HepG2 (cell line): ENCODE results near the gene ABCA13. TPM values are rescaled to one million over a fixed set of nuclear protein-coding genes. Genes with fewer than 3 reads are reported as not detected.
A peak's percentile ranks its signal among the peaks of the same experiment; 100 is the strongest.

Experiments
- BHLHE40 ChIP-seq: IDR thresholded peaks from 2 replicates; pipeline ENCODE4 v1.6.1; 2011; ENCODE audit warnings: low read length, improper control_type of control experiment
- ERF ChIP-seq: IDR thresholded peaks from 2 replicates; pipeline ENCODE4 v1.6.1; 2018; ENCODE audit warnings: missing biosample characterization, missing genetic modification reagents
- FOXA3 ChIP-seq: IDR thresholded peaks from 2 replicates; pipeline ENCODE4 v1.6.1; 2016; ENCODE audit warnings: missing genetic modification reagents, missing compliant biosample characterization
- GZF1 ChIP-seq: sonication (generic); formaldehyde crosslinking; IDR thresholded peaks from 2 replicates; pipeline ENCODE4 v1.5.1; 2020; ENCODE audit warnings: mild to moderate bottlenecking, missing genetic modification reagents
- IKZF4 ChIP-seq: sonication (generic); formaldehyde crosslinking; IDR thresholded peaks from 2 replicates; pipeline ENCODE4 v1.5.1; 2020; ENCODE audit warnings: borderline replicate concordance, mild to moderate bottlenecking, low read depth, missing genetic modification reagents; ENCODE audit errors: not compliant biosample characterization
- MAFF ChIP-seq: IDR thresholded peaks from 2 replicates; pipeline ENCODE4 v1.6.1; 2011; ENCODE audit warnings: low read depth, low read length, improper control_type of control experiment
- MAFK ChIP-seq, 2 experiments: IDR thresholded peaks in 1 of 2; conservative IDR thresholded peaks in 1 of 2; 2 replicates each; pipeline ENCODE4 v1.6.1; 2011; ENCODE audit warnings: improper control_type of control experiment in 2 of 2, low read length in 2 of 2
- NCOR1 ChIP-seq: fragments of 200-600 bp; sonication (generic); IDR thresholded peaks from 2 replicates; pipeline ENCODE4 v1.7.0; 2017; ENCODE audit warnings: antibody characterized with exemption, low read length, borderline replicate concordance
- ONECUT2 ChIP-seq: sonication (generic); formaldehyde crosslinking; IDR thresholded peaks from 2 replicates; pipeline ENCODE4 v1.4.0; 2020; ENCODE audit warnings: missing genetic modification reagents
- PHF21A ChIP-seq: sonication (generic); formaldehyde crosslinking; IDR thresholded peaks from 2 replicates; pipeline ENCODE4 v1.5.0; 2020; ENCODE audit warnings: mild to moderate bottlenecking, missing genetic modification reagents
- PRMT3 ChIP-seq: sonication (generic); formaldehyde crosslinking; IDR thresholded peaks from 2 replicates; pipeline ENCODE4 v1.8.1; 2022; ENCODE audit warnings: low read depth, mild to moderate bottlenecking, moderate library complexity, missing genetic modification reagents, borderline replicate concordance
- RAD51 ChIP-seq: fragments of 450-650 bp; IDR thresholded peaks from 2 replicates; pipeline ENCODE4 v1.6.1; 2016; ENCODE audit warnings: borderline replicate concordance
- RFXANK ChIP-seq: IDR thresholded peaks from 2 replicates; pipeline ENCODE4 v1.6.1; 2016
- SP1 ChIP-seq, 2 experiments: fragments of 450-650 bp in 1 of 2; sonication (generic) in 1 of 2; formaldehyde crosslinking in 1 of 2; IDR thresholded peaks; 2 replicates each; pipeline versions ENCODE4 v1.4.0 to v1.6.1; 2016 to 2020; ENCODE audit warnings: missing genetic modification reagents in 1 of 2
- SYNCRIP ChIP-seq: fragments of 200-400 bp; formaldehyde crosslinking; IDR thresholded peaks from 2 replicates; pipeline ENCODE4 v1.6.1; 2018; ENCODE audit warnings: mild to moderate bottlenecking, low read depth, low read length; ENCODE audit not compliant: insufficient read depth
- TBL1XR1 ChIP-seq: fragments of 150-350 bp; IDR thresholded peaks from 2 replicates; pipeline ENCODE4 v1.6.1; 2014; ENCODE audit warnings: borderline replicate concordance, low read length; ENCODE audit not compliant: partially characterized antibody
- XBP1 ChIP-seq: sonication (generic); formaldehyde crosslinking; IDR thresholded peaks from 2 replicates; pipeline ENCODE4 v1.5.0; 2020; ENCODE audit warnings: missing genetic modification reagents
- ZNF205 ChIP-seq: IDR thresholded peaks from 2 replicates; pipeline ENCODE4 v1.6.1; 2018; ENCODE audit warnings: missing biosample characterization, missing genetic modification reagents
- ZNF367 ChIP-seq: sonication (generic); formaldehyde crosslinking; IDR thresholded peaks from 2 replicates; pipeline ENCODE4 v1.4.0; 2020; ENCODE audit warnings: missing genetic modification reagents, borderline replicate concordance
- ZNF468 ChIP-seq: sonication (generic); formaldehyde crosslinking; IDR thresholded peaks from 2 replicates; pipeline ENCODE4 v1.8.0; 2022; ENCODE audit warnings: mild to moderate bottlenecking, moderate library complexity, missing genetic modification reagents
- ZNF556 ChIP-seq: sonication (generic); formaldehyde crosslinking; IDR thresholded peaks from 2 replicates; pipeline ENCODE4 v1.4.0; 2020; ENCODE audit warnings: mild to moderate bottlenecking, missing genetic modification reagents, borderline replicate concordance
- ZNF564 ChIP-seq: sonication (generic); formaldehyde crosslinking; IDR thresholded peaks from 2 replicates; pipeline ENCODE4 v1.8.1; 2023; ENCODE audit warnings: mild to moderate bottlenecking, missing genetic modification reagents
- ZNF782 ChIP-seq: sonication (generic); formaldehyde crosslinking; IDR thresholded peaks from 2 replicates; pipeline ENCODE4 v1.4.0; 2020; ENCODE audit warnings: missing genetic modification reagents, mild to moderate bottlenecking, borderline replicate concordance
- ZNF788 ChIP-seq: sonication (generic); formaldehyde crosslinking; IDR thresholded peaks from 2 replicates; pipeline ENCODE4 v1.5.0; 2020; ENCODE audit warnings: mild to moderate bottlenecking, missing genetic modification reagents, borderline replicate concordance
- ZNF850 ChIP-seq: sonication (generic); formaldehyde crosslinking; conservative IDR thresholded peaks from 2 replicates; pipeline ENCODE4 v1.9.0; 2021; ENCODE audit warnings: mild to moderate bottlenecking, missing genetic modification reagents
- polyA plus RNA-seq, 8 experiments: library from polyadenylated mRNA; depleted of rRNA in 3 of 8; stranded (reverse) in 7 of 8; unstranded in 1 of 8; fragments of >200 nt; fragmentation: Illumina TruSeq in 4 of 8; extraction: Trizol in 4 of 8; gene quantifications; 2 replicates each; pipeline versions ENCODE4 v1.2.1 to v1.2.3, GENCODE V29; 2011 to 2016; ENCODE audit warnings: low read depth in 4 of 8, missing spikeins in 1 of 8, mixed read lengths in 1 of 8; ENCODE audit not compliant: insufficient read depth in 1 of 8
- total RNA-seq, 5 experiments: library from RNA; depleted of rRNA; stranded (reverse); fragments of >200 nt; fragmentation: Illumina TruSeq; extraction: Trizol; gene quantifications; 2 replicates each; pipeline ENCODE4 v1.2.3, GENCODE V29; 2016; ENCODE audit warnings: low read depth in 1 of 5
- TF ChIP-seq, protein P1 (sequence below): sonication (generic); formaldehyde crosslinking; IDR thresholded peaks from 2 replicates; pipeline ENCODE4; 2020; ENCODE audit warnings: missing genetic modification reagents, mild to moderate bottlenecking, borderline replicate concordance
- TF ChIP-seq, protein P2 (sequence below): sonication (generic); formaldehyde crosslinking; IDR thresholded peaks from 2 replicates; pipeline ENCODE4 v1.8.1; 2023; ENCODE audit warnings: missing genetic modification reagents, inconsistent platforms, borderline replicate concordance

ABCA13 gene
- total and polyA plus RNA-seq, 2 of the 13 experiments (the other 11 are each of a cell fraction or from before 2014, with no cell fraction given): 0.03 TPM; not detected in 1

DNA sequence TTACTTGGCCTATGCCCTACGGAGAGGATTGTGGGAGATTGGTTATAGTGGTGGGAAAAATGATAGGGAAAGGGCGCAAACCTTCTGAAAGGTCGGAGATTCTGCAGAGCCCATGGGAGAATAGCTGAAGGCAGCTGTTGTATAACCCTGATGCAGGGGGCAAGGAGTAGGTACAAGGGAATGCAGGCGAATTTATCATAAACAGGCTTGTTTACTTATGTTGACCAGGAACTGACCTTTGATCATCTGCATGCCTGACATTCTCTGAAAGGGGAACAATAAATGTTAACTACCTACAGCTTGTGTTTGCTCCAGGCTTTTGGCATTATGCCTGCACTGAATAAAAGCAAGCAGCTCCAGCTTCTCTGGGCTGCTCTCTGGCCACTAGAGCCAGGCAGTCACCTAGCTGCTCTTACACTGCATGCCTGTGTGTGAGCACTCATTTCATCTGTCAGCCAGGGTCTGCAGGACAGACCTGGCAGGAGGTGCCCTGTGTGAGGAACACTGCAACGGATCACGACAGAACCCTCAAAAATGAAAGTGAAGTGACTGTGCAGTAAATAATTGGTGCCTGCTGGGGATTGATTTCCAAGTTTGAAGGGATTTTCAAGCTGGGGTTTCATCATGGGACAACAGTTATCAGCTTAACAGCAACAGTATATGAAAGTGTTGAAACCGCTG, 31.1 kb upstream of the ABCA13 start (continued):
- no peak for TF ChIP-seq MAFK (conservative IDR thresholded peaks at IDR 0.05 in 1 of 2, IDR thresholded peaks at IDR 0.05 in 1 of 2; ENCODE audit: low read length in 2 of 2)
- TF ChIP-seq, protein P1, sequence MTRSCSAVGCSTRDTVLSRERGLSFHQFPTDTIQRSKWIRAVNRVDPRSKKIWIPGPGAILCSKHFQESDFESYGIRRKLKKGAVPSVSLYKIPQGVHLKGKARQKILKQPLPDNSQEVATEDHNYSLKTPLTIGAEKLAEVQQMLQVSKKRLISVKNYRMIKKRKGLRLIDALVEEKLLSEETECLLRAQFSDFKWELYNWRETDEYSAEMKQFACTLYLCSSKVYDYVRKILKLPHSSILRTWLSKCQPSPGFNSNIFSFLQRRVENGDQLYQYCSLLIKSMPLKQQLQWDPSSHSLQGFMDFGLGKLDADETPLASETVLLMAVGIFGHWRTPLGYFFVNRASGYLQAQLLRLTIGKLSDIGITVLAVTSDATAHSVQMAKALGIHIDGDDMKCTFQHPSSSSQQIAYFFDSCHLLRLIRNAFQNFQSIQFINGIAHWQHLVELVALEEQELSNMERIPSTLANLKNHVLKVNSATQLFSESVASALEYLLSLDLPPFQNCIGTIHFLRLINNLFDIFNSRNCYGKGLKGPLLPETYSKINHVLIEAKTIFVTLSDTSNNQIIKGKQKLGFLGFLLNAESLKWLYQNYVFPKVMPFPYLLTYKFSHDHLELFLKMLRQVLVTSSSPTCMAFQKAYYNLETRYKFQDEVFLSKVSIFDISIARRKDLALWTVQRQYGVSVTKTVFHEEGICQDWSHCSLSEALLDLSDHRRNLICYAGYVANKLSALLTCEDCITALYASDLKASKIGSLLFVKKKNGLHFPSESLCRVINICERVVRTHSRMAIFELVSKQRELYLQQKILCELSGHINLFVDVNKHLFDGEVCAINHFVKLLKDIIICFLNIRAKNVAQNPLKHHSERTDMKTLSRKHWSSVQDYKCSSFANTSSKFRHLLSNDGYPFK (CRISPR knock-in tag): no peak
- peak; percentile 89 for TF ChIP-seq PHF21A (CRISPR knock-in tag)
- TF ChIP-seq, protein P2, sequence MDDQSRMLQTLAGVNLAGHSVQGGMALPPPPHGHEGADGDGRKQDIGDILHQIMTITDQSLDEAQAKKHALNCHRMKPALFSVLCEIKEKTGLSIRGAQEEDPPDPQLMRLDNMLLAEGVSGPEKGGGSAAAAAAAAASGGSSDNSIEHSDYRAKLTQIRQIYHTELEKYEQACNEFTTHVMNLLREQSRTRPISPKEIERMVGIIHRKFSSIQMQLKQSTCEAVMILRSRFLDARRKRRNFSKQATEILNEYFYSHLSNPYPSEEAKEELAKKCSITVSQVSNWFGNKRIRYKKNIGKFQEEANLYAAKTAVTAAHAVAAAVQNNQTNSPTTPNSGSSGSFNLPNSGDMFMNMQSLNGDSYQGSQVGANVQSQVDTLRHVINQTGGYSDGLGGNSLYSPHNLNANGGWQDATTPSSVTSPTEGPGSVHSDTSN: no peak
- TF ChIP-seq ERF (CRISPR knock-in tag): peak; percentile 80
- TF ChIP-seq ZNF205 (CRISPR knock-in tag): peak; percentile 94
- no peak for TF ChIP-seq PRMT3 (CRISPR knock-in tag)
- TF ChIP-seq BHLHE40: peak; percentile 46; the same call in 1 of the 2 replicates
- no peak for TF ChIP-seq RAD51
- no peak for TF ChIP-seq ZNF782 (CRISPR knock-in tag)
- TF ChIP-seq IKZF4 (CRISPR knock-in tag): no peak
- no peak for TF ChIP-seq GZF1 (CRISPR knock-in tag)
- peak; percentile 99 for TF ChIP-seq FOXA3
- TF ChIP-seq ZNF367 (CRISPR knock-in tag): no peak
- TF ChIP-seq ZNF564 (CRISPR knock-in tag): peak; percentile 74; the same call in 1 of the 2 replicates
- TF ChIP-seq NCOR1: peak; percentile 88; the same call in 1 of the 2 replicates
- TF ChIP-seq SP1 (IDR thresholded peaks at IDR 0.05): no peak
- no peak for TF ChIP-seq SP1 (CRISPR knock-in tag; IDR thresholded peaks at IDR 0.05)
- peak; percentile 24; the same call in 1 of the 2 replicates for TF ChIP-seq RFXANK (CRISPR knock-in tag)
- no peak for TF ChIP-seq ZNF850 (CRISPR knock-in tag)
- peak; percentile 88; the same call in 1 of the 2 replicates for TF ChIP-seq ZNF788
- no peak for TF ChIP-seq XBP1
- TF ChIP-seq ZNF556 (CRISPR knock-in tag): peak; percentile 11; the same call in 1 of the 2 replicates
- TF ChIP-seq TBL1XR1: peak; percentile 90
- no peak for TF ChIP-seq SYNCRIP
- no peak for TF ChIP-seq ONECUT2 (CRISPR knock-in tag)
- TF ChIP-seq ZNF468 (CRISPR knock-in tag): no peak
- TF ChIP-seq MAFF: no peak
